Transverse colon (tissue), 4 donors: Measurements from ENCODE around the gene IGFLR1.

Experiments
- CTCF ChIP-seq, 5 experiments: fragments of 200-600 bp in 3 of 5; fragments of 450-650 bp in 2 of 5; sonication (generic) in 3 of 5; IDR thresholded peaks; 1 replicate in 2 of 5; 2 replicates in 3 of 5; pipeline ENCODE4 v1.5.1; 2016 to 2017; ENCODE audit warnings: antibody characterized with exemption in 5 of 5, inconsistent platforms in 3 of 5, mild to moderate bottlenecking in 2 of 5, moderate library complexity in 1 of 5
- POLR2AphosphoS5 ChIP-seq, 3 donors: sonication (generic); formaldehyde crosslinking; IDR thresholded peaks; one replicate each; pipeline ENCODE4 v1.6.1; 2016; ENCODE audit warnings: antibody characterized with exemption in 3 of 3

GRCh38 chr19:35775298-35776101, 33.2 kb upstream of the IGFLR1 start, which contains the start of gene ARHGAP33:
- no peak for TF ChIP-seq POLR2AphosphoS5 (IDR thresholded peaks at IDR 0.05)
- TF ChIP-seq CTCF (IDR thresholded peaks at IDR 0.05): no peak
